GM21515 (cell line): ENCODE data around the gene NEGR1.

ENCODE experiments used
- ATAC-seq: cut with Tn5 transposase; IDR thresholded peaks from one replicate; pipeline ENCODE4 v1.9.1; 2021; ENCODE audit not compliant: unreplicated experiment

Gene NEGR1

GRCh38 chr1:72051538-72051937, 230.8 kb downstream of the NEGR1 start:
- no peak for ATAC-seq

DNA sequence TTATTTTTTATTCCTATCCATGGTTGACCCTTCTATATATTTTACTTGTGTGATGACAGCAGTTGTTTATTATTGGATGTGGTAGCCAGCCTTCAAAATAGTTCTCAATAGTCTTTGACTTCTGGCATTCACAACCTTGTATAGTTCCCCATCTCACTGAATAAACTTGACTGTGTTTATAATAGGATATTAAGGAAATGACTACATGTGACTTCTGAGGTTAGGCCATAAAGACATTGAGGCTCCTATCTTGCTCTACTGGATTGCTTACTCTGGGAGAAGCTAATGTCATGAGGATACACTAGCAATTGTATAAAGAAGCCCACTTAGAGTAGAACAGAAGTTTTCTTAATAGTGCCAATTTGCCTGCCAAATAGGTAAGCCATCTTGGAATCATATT, 231.8 kb downstream of the NEGR1 start:
- ATAC-seq: no peak

GRCh38 chr1:72037745-72038343, 244.5 kb downstream of the NEGR1 start:
- ATAC-seq: no peak

DNA sequence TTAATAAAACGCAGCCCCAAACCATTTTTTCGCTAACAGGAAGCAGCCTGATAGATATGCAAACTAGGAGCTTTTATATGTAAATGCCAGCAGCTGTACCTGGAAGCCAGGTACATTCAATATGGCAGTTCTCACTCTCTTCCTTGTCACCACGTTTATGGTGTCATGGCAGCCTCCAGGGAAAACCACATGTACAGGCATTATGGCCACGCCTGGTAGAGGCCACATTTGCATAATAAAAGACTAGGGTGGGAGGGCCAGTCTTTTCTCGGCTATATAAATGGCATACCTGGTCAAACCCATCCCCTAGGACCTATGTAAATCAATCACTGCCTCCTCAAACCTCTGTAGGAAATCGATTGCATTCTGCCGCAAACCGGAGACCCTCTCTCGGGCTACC, 247.5 kb downstream of the NEGR1 start:
- ATAC-seq: no peak

GRCh38 chr1:72023063-72023930, 259.0 kb downstream of the NEGR1 start:
- no peak for ATAC-seq

- ATAC-seq: no peak
Measured at GRCh38 chr1:72018562-72018961, 263.8 kb downstream of the NEGR1 start.

DNA sequence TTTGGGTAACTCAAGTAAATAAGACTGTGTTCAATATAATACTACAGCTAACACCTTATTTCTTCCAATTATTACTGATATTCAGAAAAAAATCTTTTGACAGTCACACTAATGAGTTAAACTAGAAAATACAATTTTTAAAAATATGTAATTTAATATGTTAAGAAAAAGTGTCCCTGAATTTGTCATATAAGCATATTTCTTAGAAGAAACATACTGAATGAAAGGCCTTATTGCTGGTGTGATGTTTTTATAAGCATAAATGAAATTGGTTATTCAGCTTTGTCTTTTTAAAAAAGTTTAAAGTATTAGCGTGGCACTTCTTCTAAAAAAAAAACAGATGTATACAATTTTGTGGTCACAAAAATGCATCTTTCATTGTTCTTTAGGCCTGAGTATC, 267.3 kb downstream of the NEGR1 start:
- no peak for ATAC-seq

GRCh38 chr1:72013161-72013560, 269.2 kb downstream of the NEGR1 start:
- ATAC-seq: no peak

DNA sequence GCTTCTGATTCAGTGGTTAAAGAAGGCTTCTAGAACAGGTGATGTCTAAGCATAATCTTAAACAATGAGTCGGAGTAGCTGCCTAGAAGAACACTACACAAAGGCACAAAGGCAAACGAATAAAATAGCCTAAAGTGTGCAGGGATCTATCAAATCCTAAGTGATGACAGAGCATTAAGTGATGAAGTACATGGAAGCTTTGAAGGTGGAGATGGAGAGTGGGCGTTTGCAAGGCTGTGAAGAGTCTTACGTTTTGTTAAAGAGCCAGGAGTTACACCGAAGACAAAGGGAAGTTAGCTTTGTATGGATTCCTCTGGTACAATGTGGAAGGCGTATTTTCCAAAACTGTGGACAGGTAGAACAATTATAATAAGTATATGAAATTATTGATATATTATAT, 270.6 kb downstream of the NEGR1 start:
- no peak for ATAC-seq

GRCh38 chr1:72010094-72010431, 272.3 kb downstream of the NEGR1 start:
- ATAC-seq: no peak

DNA sequence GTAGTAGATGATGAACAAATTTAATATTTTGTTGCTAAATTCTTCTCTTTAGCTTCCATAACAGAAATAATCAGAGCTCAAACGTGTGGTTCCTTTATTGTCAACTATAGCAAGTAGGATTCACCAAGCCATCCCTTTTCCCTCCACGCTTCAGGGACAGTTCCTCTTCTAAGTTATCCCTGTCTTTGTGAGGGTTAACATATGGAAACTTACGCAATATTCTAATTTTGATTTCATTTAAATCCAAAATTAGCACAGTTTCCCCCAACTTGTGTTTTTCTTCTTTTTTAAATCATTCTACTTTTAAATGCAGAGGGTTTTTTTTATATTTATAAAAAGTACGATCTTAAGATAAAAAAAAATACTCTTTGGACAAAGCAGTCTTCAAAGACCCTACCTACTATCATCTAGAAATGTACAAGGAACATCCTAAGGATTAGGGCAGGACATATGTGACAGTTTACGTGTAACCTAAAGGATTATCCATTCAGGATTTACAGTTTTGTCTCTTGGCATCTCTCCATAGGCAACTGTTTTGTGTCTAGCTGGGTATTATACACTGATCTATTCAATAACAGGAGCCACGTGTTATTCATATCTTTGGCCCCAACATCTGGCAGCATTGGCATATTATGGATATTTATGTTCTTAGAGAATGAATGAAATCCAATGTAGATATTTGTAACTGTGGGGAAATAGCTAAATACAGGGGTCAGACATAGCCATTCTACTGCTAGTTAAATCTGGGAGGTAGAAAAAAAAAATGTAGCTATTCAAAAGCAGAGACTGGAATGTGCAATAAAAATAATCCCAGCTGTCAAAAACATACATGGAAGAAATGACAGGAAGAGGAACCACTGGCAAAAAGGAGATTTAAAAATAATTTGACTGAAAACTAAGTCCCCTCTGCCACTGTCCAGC, 272.9 kb downstream of the NEGR1 start:
- ATAC-seq: no peak

- ATAC-seq: no peak
Measured at GRCh38 chr1:72007312-72007711, 275.0 kb downstream of the NEGR1 start.

DNA sequence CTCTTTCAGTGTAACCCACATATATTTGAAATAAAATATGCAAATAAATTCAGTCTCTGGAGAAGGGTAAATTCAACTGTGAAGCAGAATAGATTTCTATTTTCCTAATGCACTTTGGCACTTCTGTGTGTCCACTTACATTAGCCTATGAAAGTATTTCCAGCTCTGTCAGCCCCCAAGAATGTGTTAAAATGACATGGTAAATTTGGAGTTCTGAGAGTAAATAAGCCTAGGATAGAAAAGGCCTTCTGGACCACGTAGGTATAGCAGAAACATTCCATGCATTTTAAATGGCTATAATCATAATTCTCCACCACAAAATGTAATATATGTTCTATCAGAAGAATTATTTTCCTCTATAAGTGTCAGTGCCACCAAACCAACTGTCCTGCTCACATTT, 276.2 kb downstream of the NEGR1 start:
- no peak for ATAC-seq

DNA sequence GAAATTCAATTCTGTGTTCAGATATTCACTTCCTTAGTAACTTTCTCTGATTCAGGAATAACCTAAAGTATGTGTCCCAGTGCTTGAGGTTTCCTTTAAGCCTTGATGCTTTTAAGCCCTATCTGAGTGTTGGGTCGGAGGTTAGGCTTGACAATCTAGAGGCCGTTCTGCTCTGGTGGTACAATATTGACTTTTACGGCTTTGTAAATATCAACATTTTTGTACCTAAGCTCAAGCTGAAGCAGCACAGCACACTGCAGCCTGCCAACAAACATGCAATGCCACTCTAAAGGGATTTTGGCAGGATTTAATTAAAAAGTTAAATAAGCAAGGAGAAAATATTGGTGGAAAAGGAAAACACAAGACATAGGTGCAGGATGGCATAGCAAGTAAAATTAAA, 279.2 kb downstream of the NEGR1 start:
- ATAC-seq: no peak

DNA sequence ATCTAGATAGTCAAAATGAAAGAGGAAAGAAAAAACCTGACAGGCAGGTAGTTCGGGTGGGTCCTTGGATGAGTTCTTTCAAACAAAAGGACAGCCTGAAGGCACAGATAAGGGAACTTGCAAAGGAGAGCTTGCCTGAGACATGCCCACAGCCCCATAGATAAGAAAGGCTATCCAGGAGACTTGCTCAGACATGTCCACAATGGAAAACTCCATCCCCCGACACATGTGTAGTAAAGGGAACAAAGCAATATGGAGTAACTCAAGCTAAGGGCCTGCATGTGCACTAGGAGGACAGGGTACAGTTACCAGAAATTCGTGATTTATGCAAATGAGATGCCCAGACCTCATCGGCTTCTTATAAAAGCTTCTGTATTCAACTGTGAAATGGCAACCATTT, 281.5 kb downstream of the NEGR1 start:
- no peak for ATAC-seq

- no peak for ATAC-seq
Measured at GRCh38 chr1:71994646-71995045, 287.7 kb downstream of the NEGR1 start.

DNA sequence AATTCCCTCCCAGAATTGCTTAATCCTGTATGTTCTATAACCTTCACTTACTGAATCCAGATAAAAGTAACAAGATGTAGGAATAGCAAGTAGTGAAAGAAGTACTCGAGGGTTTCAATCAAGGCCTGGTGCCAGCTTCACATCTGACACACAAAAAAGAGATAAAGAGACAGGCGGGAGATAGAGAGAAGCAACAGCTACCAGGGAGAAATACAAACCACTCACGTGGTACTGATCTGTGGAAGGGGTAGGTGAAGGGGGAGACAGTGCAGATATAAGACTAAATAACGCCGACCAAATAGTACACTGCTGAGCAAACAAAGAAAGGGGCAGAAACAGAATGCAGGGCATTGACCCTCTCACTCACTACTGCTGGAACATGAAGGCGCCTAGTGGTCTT, 295.2 kb downstream of the NEGR1 start:
- ATAC-seq: no peak

- ATAC-seq: no peak
Measured at GRCh38 chr1:71986160-71986559, 296.2 kb downstream of the NEGR1 start.

DNA sequence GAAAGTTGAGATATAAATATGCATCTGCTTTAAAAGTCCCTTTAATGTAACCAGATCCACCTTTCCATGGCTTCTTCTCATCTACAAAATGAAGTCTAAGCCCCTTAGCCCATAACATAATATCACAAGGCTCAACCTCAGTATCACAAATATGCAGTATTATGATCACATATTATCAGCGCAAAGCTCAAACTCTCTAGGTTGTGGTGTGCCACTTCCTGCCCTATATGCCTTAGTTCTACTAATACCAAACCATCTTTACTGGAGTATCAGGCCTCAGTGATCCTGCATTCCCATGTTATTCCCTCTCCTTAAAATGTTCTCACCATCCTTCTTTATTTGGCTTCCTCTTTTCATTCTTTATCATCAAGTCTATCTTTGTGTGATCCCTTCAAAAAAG, 301.8 kb downstream of the NEGR1 start:
- no peak for ATAC-seq

- ATAC-seq: no peak
Measured at GRCh38 chr1:71979882-71980281, 302.5 kb downstream of the NEGR1 start.

- ATAC-seq: peak; percentile 80
Measured at GRCh38 chr1:71967670-71968069, 314.7 kb downstream of the NEGR1 start.

DNA sequence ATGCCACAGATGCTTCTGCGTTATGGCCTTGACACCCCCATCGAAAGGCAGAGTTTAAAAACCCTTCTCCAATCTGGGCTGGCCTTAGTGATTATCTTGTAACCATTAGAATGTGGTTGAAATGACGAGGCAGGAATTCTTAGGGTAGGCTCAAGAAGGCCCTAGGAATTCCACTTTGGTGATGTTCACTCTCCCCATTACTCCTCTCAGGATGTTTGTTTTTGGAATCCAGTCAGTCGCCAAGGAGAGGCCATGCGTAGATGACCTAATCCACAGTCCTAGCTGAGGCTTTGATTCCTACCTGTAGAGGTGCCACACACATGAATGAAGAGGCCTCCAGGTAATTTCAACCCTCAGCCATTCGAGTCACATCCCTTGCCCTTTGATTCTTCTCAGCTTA, 318.2 kb downstream of the NEGR1 start:
- ATAC-seq: no peak
